OCI-LY7 (cell line): ENCODE data around the gene CDH12. TPM values are rescaled to one million over a fixed set of nuclear protein-coding genes. Genes with fewer than 3 reads are reported as not detected.

Experiments used
- BruUV-seq: library from RNA; stranded (reverse); fragments of 400-500 nt; replicated peaks from 2 replicates; lab custom pipeline; 2021; lab: Mats Ljungman, UMichigan
- CTCF ChIA-PET: fragments of 300-600 bp; sonication (Branson Sonifier 250); formaldehyde crosslinking; loops from one replicate; lab custom pipeline; 2022; ENCODE audit warnings: antibody characterized with exemption; ENCODE audit not compliant: unreplicated experiment; lab: Charles Lee
- POLR2A ChIA-PET: fragments of 300-600 bp; sonication (Branson Sonifier 250); formaldehyde crosslinking; loops from one replicate; lab custom pipeline; 2022; ENCODE audit warnings: antibody characterized with exemption; lab: Charles Lee
- DNase-seq: peaks from one replicate; pipeline ENCODE4 v3.0.0-alpha.2; 2015; ENCODE audit warnings: low spot score
- H2AFZ ChIP-seq: fragments of 200-600 bp; sonication (generic), shearing (Covaris generic); 2 replicates; pipeline ENCODE4 v1.6.1; 2014; ENCODE audit warnings: mild to moderate bottlenecking, antibody characterized with exemption, low read length, moderate library complexity
- H3K27ac ChIP-seq: fragments of 200-600 bp; sonication (generic); 2 replicates; pipeline ENCODE4 v1.5.1; 2014; ENCODE audit warnings: mixed run types, low read depth, mild to moderate bottlenecking, moderate library complexity, low read length, inconsistent platforms; ENCODE audit not compliant: poor library complexity, severe bottlenecking
- H3K36me3 ChIP-seq: fragments of 200-600 bp; sonication (generic); 2 replicates; pipeline ENCODE4 v1.6.1; 2014; ENCODE audit warnings: mild to moderate bottlenecking, antibody characterized with exemption, low read length, moderate library complexity, mixed read lengths; ENCODE audit not compliant: insufficient read depth
- H3K4me1 ChIP-seq: fragments of 200-600 bp; sonication (generic); 2 replicates; pipeline ENCODE4 v1.5.1; 2014; ENCODE audit warnings: mild to moderate bottlenecking, low read length; ENCODE audit not compliant: insufficient read depth, poor library complexity, severe bottlenecking
- H3K4me2 ChIP-seq: fragments of 200-600 bp; sonication (generic); 2 replicates; pipeline ENCODE4 v1.6.1; 2014; ENCODE audit warnings: mild to moderate bottlenecking, low read length
- H3K4me3 ChIP-seq: fragments of 200-600 bp; sonication (generic); 2 replicates; pipeline ENCODE4 v1.5.1; 2014; ENCODE audit warnings: mild to moderate bottlenecking, low read depth, low read length; ENCODE audit not compliant: poor library complexity, severe bottlenecking
- H3K79me2 ChIP-seq: fragments of 200-600 bp; sonication (generic); 2 replicates; pipeline ENCODE4 v1.6.1; 2016; ENCODE audit warnings: low read depth, mild to moderate bottlenecking, low read length, moderate library complexity, mixed read lengths; ENCODE audit not compliant: insufficient read depth
- H3K9me2 ChIP-seq: fragments of 200-600 bp; sonication (generic); 2 replicates; pipeline ENCODE4 v1.6.1; 2016; ENCODE audit warnings: mild to moderate bottlenecking, low read length, mixed read lengths; ENCODE audit not compliant: insufficient read depth
- H3K9me3 ChIP-seq: fragments of 200-600 bp; sonication (generic); 2 replicates; pipeline ENCODE4 v1.6.1; 2014; ENCODE audit warnings: mild to moderate bottlenecking, mixed run types, low read length, mixed read lengths
- H4K20me1 ChIP-seq: fragments of 200-600 bp; sonication (generic); 2 replicates; pipeline ENCODE4 v1.6.1; 2014; ENCODE audit warnings: mild to moderate bottlenecking, antibody characterized with exemption, low read length, moderate library complexity, mixed read lengths; ENCODE audit not compliant: insufficient read depth
- EZH2phosphoT487 ChIP-seq: fragments of 200-600 bp; sonication (generic); IDR thresholded peaks from 2 replicates; pipeline ENCODE4 v1.6.1; 2018; ENCODE audit warnings: low read depth, borderline replicate concordance, mild to moderate bottlenecking, mixed run types, antibody characterized with exemption, low read length, moderate library complexity, mixed read lengths
- intact Hi-C: fragments of 100-400 bp; cut with micrococcal nuclease; formaldehyde crosslinking; loops from one replicate; pipeline ENCODE4 v1.10.0; 2022; ENCODE audit not compliant: unreplicated experiment
- total RNA-seq, 2 experiments: library from RNA; depleted of rRNA in 1 of 2; stranded (reverse); fragments of >200 nt in 1 of 2; shearing (Covaris generic) in 1 of 2; gene quantifications; 2 replicates each; pipeline ENCODE4 v1.2.3, GENCODE V29; 2014 to 2022
- TF ChIP-seq, protein P1 (sequence below): fragments of 200-600 bp; sonication (generic); conservative IDR thresholded peaks from 2 replicates; pipeline ENCODE4 v1.5.1; 2014; ENCODE audit warnings: mild to moderate bottlenecking, antibody characterized with exemption, low read length, moderate library complexity, mixed read lengths

Gene CDH12
- total RNA-seq, 2 experiments from 2014 or later, result not detected

DNA sequence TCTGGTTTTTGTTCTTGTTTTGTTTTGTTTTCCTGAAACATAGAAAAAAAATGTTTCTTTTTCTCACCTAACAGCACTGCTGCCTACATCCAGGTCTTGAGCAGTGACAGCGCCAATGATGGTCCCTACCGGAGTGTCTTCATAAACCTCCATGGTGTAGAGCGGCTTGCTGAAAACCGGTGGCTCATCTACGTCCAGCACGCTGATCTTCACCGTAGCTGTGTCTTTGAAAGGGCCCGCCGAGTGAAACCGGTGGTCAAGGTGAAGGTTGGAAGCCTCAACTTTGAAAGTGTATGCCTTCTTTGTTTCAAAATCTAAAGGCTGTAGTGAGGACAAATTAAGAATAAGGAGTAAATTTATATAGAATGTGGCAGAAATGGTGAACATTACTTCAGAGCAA is 1051.0 kb downstream of the CDH12 start:
- Histone ChIP-seq H3K27ac (no peak overlapping the region), H3K9me3 (no peaks in the 10 kb centered on the region), H2AFZ (no peak overlapping the region), H3K4me1 (no peaks in the 10 kb centered on the region), H3K4me2 (no peak overlapping the region), H3K36me3 (no peaks in the 10 kb centered on the region), H3K79me2 (no peaks in the 10 kb centered on the region), H3K4me3 (no peak overlapping the region), H4K20me1 (no peaks in the 10 kb centered on the region), H3K9me2 (no peaks in the 10 kb centered on the region)
- CTCF ChIA-PET, result no interaction called here
- no TSS peak for BruUV-seq
- intact Hi-C loops, result no loop called here
- no peak for TF ChIP-seq EZH2phosphoT487
- TF ChIP-seq, protein P1, sequence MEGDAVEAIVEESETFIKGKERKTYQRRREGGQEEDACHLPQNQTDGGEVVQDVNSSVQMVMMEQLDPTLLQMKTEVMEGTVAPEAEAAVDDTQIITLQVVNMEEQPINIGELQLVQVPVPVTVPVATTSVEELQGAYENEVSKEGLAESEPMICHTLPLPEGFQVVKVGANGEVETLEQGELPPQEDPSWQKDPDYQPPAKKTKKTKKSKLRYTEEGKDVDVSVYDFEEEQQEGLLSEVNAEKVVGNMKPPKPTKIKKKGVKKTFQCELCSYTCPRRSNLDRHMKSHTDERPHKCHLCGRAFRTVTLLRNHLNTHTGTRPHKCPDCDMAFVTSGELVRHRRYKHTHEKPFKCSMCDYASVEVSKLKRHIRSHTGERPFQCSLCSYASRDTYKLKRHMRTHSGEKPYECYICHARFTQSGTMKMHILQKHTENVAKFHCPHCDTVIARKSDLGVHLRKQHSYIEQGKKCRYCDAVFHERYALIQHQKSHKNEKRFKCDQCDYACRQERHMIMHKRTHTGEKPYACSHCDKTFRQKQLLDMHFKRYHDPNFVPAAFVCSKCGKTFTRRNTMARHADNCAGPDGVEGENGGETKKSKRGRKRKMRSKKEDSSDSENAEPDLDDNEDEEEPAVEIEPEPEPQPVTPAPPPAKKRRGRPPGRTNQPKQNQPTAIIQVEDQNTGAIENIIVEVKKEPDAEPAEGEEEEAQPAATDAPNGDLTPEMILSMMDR, result no peak
- no peak for DNase-seq
- POLR2A ChIA-PET, result no interaction called here

DNA sequence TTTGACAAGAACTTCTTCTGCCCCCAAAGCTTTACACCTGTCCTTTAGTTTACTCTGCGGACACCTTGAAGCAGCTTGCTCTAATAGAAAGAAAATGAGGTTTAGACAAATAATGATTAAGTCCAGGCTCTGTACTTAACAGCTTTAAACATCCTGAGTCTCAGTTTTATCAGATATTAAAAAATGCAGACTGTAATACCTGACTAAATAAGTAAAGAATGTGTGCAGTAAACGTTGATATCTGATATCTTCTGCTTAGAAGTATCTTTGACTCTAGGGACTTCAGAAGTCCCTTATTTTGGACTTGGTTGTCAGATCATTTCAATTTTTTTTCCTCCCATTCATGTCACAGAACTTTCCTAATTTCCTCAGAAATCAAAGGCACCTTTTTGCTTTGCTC is 1060.4 kb downstream of the CDH12 start:
- BruUV-seq, result no TSS peak
- H4K20me1 ChIP-seq, result no peaks in the 10 kb centered on the region
- H3K27ac ChIP-seq, result no peak overlapping the region
- CTCF ChIA-PET, result no interaction called here
- H3K4me2 ChIP-seq, result no peak overlapping the region
- H3K4me3 ChIP-seq, result no peak overlapping the region
- no peaks in the 10 kb centered on the region for H3K36me3 ChIP-seq
- H3K9me3 ChIP-seq, result no peaks in the 10 kb centered on the region
- H3K79me2 ChIP-seq, result no peaks in the 10 kb centered on the region
- no peaks in the 10 kb centered on the region for H3K4me1 ChIP-seq
- no peak for DNase-seq
- no peak for TF ChIP-seq EZH2phosphoT487
- TF ChIP-seq, protein P1, result no peak
- intact Hi-C loops, result no loop called here
- H3K9me2 ChIP-seq, result no peaks in the 10 kb centered on the region
- no peak overlapping the region for H2AFZ ChIP-seq
- POLR2A ChIA-PET, result no interaction called here

DNA sequence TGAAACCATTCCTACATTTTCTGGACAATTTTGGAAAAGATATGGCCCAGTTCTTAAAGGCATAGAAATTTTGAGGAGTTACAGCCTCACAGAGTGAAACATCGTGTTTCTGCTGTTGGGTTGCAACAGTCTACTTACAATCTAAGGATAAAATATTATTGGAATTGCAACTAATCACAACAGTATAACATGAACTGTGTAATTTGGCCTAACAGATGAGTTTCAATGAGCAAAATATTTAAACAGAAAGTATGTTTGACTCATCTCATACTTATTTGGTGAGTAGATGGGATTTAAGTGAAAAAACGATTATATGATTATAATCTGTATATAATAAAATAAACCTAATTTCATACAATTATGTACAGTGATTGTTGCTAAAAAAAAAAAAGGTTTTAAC is 1061.8 kb downstream of the CDH12 start:
- no peaks in the 10 kb centered on the region for H3K9me3 ChIP-seq
- H3K4me1 ChIP-seq, result no peaks in the 10 kb centered on the region
- no peaks in the 10 kb centered on the region for H4K20me1 ChIP-seq
- POLR2A ChIA-PET, result no interaction called here
- no peak overlapping the region for H3K27ac ChIP-seq
- H3K79me2 ChIP-seq, result no peaks in the 10 kb centered on the region
- BruUV-seq, result no TSS peak
- no peaks in the 10 kb centered on the region for H3K9me2 ChIP-seq
- no peak overlapping the region for H3K4me3 ChIP-seq
- no peak for DNase-seq
- no peak for TF ChIP-seq EZH2phosphoT487
- TF ChIP-seq, protein P1, result no peak
- intact Hi-C loops, result no loop called here
- CTCF ChIA-PET, result no interaction called here
- H3K4me2 ChIP-seq, result no peak overlapping the region
- no peaks in the 10 kb centered on the region for H3K36me3 ChIP-seq
- H2AFZ ChIP-seq, result no peak overlapping the region
